Stimulated activated naive CD8-positive, alpha-beta T cell treated with anti-CD3 and anti-CD28 coated beads, Interleukin-15, amount 100 ng/mL, for 72 hours (primary cell): ENCODE measurements around the gene NOL12.

ENCODE experiments used
- ATAC-seq: fragments of 150-1000 bp; cut with Tn5 transposase; 2 replicates; pipeline ENCODE4 v1.10.0; 2021; ENCODE audit warnings: mild to moderate bottlenecking, moderate library complexity
- DNase-seq, 2 donors: peaks; one replicate each; pipeline ENCODE4 v3.0.0; 2021 to 2022
- H3K27ac Mint-ChIP-seq, 2 donors: one replicate each; pipeline ENCODE4 v1.8.0; 2022; ENCODE audit warnings: mild to moderate bottlenecking in 2 of 2, mixed read lengths in 2 of 2, moderate library complexity in 2 of 2
- H3K27me3 Mint-ChIP-seq: one replicate; pipeline ENCODE4 v1.8.0; 2022; ENCODE audit warnings: mixed read lengths
- H3K4me1 Mint-ChIP-seq: one replicate; pipeline ENCODE4 v1.8.0; 2022; ENCODE audit warnings: mild to moderate bottlenecking, mixed read lengths
- H3K4me3 Mint-ChIP-seq, 2 donors: one replicate each; pipeline ENCODE4 v1.8.0; 2022; ENCODE audit warnings: mild to moderate bottlenecking in 2 of 2, mixed read lengths in 2 of 2, moderate library complexity in 1 of 2
- H3K9me3 Mint-ChIP-seq, 2 donors: one replicate each; pipeline ENCODE4 v1.8.0; 2022; ENCODE audit warnings: mixed read lengths in 2 of 2

Gene NOL12

GRCh38 chr22:37686002-37686982, at the start of gene NOL12:
Gene NOL12, plus strand, starts transcription at chr22:37686343. Its CDS starts 50 bp downstream, at chr22:37686393.
- ATAC-seq: peak; percentile 93
- no peaks in the 10 kb centered on the region for H3K27me3 Mint-ChIP-seq
- H3K27ac Mint-ChIP-seq: peak within 1 kb of the TSS; percentile 96 to 97
- H3K4me3 Mint-ChIP-seq: peak within 1 kb of the TSS; percentile 98 to 99
- DNase-seq: peak; percentile 81 to 82
- no peaks in the 10 kb centered on the region for H3K9me3 Mint-ChIP-seq
- peaks cover 41% of the 10 kb centered on the region for H3K4me1 Mint-ChIP-seq

- no peaks in the 10 kb centered on the region for H3K27me3 Mint-ChIP-seq
- peaks cover 89% of the 10 kb centered on the region for H3K4me1 Mint-ChIP-seq
- peak overlapping the region in 1 of 2 donors; percentile 88 for H3K27ac Mint-ChIP-seq
- H3K4me3 Mint-ChIP-seq: peak overlapping the region in 1 of 2 donors; percentile 71
- DNase-seq (no peak), ATAC-seq (no peak)
- H3K9me3 Mint-ChIP-seq: no peaks in the 10 kb centered on the region
Observed at GRCh38 chr22:37636949-37637273, 49.2 kb upstream of the NOL12 start.

- Mint-ChIP-seq H3K27ac (peak overlapping the region; percentile 46 to 61), H3K9me3 (no peaks in the 10 kb centered on the region), H3K4me1 (peaks cover 89% of the 10 kb centered on the region), H3K4me3 (peak overlapping the region; percentile 98), H3K27me3 (no peaks in the 10 kb centered on the region)
- DNase-seq (peak; percentile 42 to 44), ATAC-seq (peak; percentile 15)
Observed at GRCh38 chr22:37638391-37639069, 47.6 kb upstream of the NOL12 start.

- peak within 1 kb of the TSS; percentile 98 to 99 for H3K27ac Mint-ChIP-seq
- no peaks in the 10 kb centered on the region for H3K27me3 Mint-ChIP-seq
- peaks cover 89% of the 10 kb centered on the region for H3K4me1 Mint-ChIP-seq
- no peaks in the 10 kb centered on the region for H3K9me3 Mint-ChIP-seq
- DNase-seq (peak; percentile 60 to 64), ATAC-seq (peak; percentile 52)
- peak within 1 kb of the TSS; percentile 98 for H3K4me3 Mint-ChIP-seq
Observed at GRCh38 chr22:37639070-37639760, 46.9 kb upstream of the NOL12 start, which contains the start of gene SH3BP1. Gene SH3BP1, plus strand, starts transcription at chr22:37639669. Its CDS starts 119 bp downstream, at chr22:37639788.

GRCh38 chr22:37639771-37640590, 46.2 kb upstream of the NOL12 start:
- Mint-ChIP-seq H3K4me3 (peak overlapping the region; percentile 98), H3K9me3 (no peaks in the 10 kb centered on the region), H3K27ac (peak overlapping the region; percentile 98 to 99), H3K4me1 (peaks cover 89% of the 10 kb centered on the region), H3K27me3 (no peaks in the 10 kb centered on the region)
- DNase-seq (peak in 1 of 2 donors; percentile 35), ATAC-seq (peak; percentile 9)

- ATAC-seq (no peak), DNase-seq (no peak)
- Mint-ChIP-seq H3K4me3 (peak overlapping the region; percentile 98), H3K9me3 (no peaks in the 10 kb centered on the region), H3K27me3 (no peaks in the 10 kb centered on the region), H3K4me1 (peaks cover 81% of the 10 kb centered on the region), H3K27ac (peak overlapping the region; percentile 98 to 99)
Observed at GRCh38 chr22:37640591-37641560, 45.3 kb upstream of the NOL12 start.

GRCh38 chr22:37641561-37641949, 44.6 kb upstream of the NOL12 start:
- Mint-ChIP-seq H3K27ac (peak overlapping the region in 1 of 2 donors; percentile 2), H3K27me3 (no peaks in the 10 kb centered on the region), H3K9me3 (no peaks in the 10 kb centered on the region), H3K4me3 (peak overlapping the region; percentile 98), H3K4me1 (peaks cover 77% of the 10 kb centered on the region)
- no peak for DNase-seq
- no peak for ATAC-seq

- Mint-ChIP-seq H3K4me1 (peaks cover 66% of the 10 kb centered on the region), H3K4me3 (peak overlapping the region; percentile 36 to 56), H3K27ac (peak overlapping the region in 1 of 2 donors; percentile 59), H3K27me3 (no peaks in the 10 kb centered on the region), H3K9me3 (no peaks in the 10 kb centered on the region)
- ATAC-seq: peak; percentile 73
- DNase-seq: peak; percentile 84 to 85
Observed at GRCh38 chr22:37643225-37643847, 42.8 kb upstream of the NOL12 start.

- DNase-seq (no peak), ATAC-seq (no peak)
- Mint-ChIP-seq H3K9me3 (no peaks in the 10 kb centered on the region), H3K27ac (peak overlapping the region in 1 of 2 donors; percentile 6), H3K27me3 (no peaks in the 10 kb centered on the region), H3K4me3 (no peak overlapping the region), H3K4me1 (peaks cover 36% of the 10 kb centered on the region)
Observed at GRCh38 chr22:37647317-37647716, 38.8 kb upstream of the NOL12 start.

- DNase-seq (no peak), ATAC-seq (no peak)
- peaks cover 30% of the 10 kb centered on the region for H3K4me1 Mint-ChIP-seq
- H3K27me3 Mint-ChIP-seq: no peaks in the 10 kb centered on the region
- peak overlapping the region in 1 of 2 donors; percentile 6 for H3K27ac Mint-ChIP-seq
- H3K4me3 Mint-ChIP-seq: no peak overlapping the region
- H3K9me3 Mint-ChIP-seq: no peaks in the 10 kb centered on the region
Observed at GRCh38 chr22:37647928-37648327, 38.2 kb upstream of the NOL12 start.

- Mint-ChIP-seq H3K4me3 (no peak overlapping the region), H3K4me1 (peaks cover 9% of the 10 kb centered on the region), H3K9me3 (no peaks in the 10 kb centered on the region), H3K27me3 (no peaks in the 10 kb centered on the region), H3K27ac (no peak overlapping the region)
- no peak for DNase-seq
- ATAC-seq: no peak
Observed at GRCh38 chr22:37650463-37651136, 35.5 kb upstream of the NOL12 start.

- peaks cover 23% of the 10 kb centered on the region for H3K4me1 Mint-ChIP-seq
- no peak overlapping the region for H3K4me3 Mint-ChIP-seq
- no peak for DNase-seq
- H3K27me3 Mint-ChIP-seq: no peaks in the 10 kb centered on the region
- H3K27ac Mint-ChIP-seq: peak overlapping the region in 1 of 2 donors; percentile 20
- no peaks in the 10 kb centered on the region for H3K9me3 Mint-ChIP-seq
- no peak for ATAC-seq
Observed at GRCh38 chr22:37654563-37655251, 31.4 kb upstream of the NOL12 start.

GRCh38 chr22:37655252-37655563, 30.9 kb upstream of the NOL12 start:
- DNase-seq (no peak), ATAC-seq (no peak)
- Mint-ChIP-seq H3K4me3 (no peak overlapping the region), H3K27me3 (no peaks in the 10 kb centered on the region), H3K4me1 (peaks cover 28% of the 10 kb centered on the region), H3K27ac (no peak overlapping the region), H3K9me3 (no peaks in the 10 kb centered on the region)
